Endometrium (tissue), 2 donors: ENCODE data around the gene GNB1L.

Experiments
- FAIRE-seq: peaks from 2 replicates; lab custom pipeline; 2012; peaks lifted over from hg19 to GRCh38; lab: Jason Lieb, UNC
- donor health status: control.
- donor health status: control.

GNB1L gene

GRCh38 chr22:19760951-19761724, 93.5 kb downstream of the GNB1L start:
- no peak for FAIRE-seq

DNA sequence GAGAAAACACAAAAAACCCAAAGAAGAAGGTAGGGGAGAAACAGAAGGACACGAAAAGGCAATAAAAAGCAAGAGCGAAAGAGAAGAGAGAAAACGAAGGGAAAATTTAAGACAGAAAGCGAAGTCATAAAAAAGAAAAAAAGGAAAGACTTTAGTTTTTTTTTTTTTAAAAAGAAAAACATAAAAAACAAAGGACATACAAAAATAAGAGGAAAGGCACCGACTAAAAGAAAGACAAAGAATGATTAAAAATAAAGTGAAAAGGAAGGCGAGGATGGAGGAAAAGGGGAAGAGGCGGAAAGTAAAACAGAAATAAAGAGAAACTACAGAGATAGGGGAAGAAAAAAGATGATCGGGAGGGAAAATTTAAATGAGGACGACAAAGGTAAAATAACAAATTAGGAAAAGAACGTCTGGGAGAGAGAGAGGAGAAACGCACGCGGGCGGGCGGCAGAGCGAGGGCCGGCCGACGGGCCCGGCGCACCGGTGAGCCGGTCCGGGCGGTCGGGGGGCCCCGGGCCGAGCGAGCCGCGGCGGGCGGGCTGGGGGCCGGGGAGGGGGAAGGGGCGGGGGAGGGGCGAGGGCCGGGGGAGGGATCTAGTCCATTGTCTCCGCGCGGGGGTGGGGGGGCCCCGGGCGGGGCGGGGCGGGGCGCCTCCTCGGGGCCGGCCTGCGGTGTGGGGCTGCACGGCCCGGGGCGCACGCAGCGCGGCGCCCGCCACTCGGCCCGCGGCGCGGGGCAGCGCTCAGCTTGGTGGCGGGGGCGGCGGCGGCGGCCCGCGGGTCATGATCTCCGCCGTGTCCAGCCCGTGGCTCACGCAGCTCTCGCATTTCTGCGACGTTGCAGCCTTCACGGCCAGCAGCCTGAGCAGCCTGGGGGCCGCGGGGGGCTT, 94.4 kb downstream of the GNB1L start, which contains the start of gene TBX1:
TBX1 (plus strand) TSS at position 721 of the 893 bp plus-strand sequence; CDS start at position 787, 66 bp downstream.
- FAIRE-seq: no peak

DNA sequence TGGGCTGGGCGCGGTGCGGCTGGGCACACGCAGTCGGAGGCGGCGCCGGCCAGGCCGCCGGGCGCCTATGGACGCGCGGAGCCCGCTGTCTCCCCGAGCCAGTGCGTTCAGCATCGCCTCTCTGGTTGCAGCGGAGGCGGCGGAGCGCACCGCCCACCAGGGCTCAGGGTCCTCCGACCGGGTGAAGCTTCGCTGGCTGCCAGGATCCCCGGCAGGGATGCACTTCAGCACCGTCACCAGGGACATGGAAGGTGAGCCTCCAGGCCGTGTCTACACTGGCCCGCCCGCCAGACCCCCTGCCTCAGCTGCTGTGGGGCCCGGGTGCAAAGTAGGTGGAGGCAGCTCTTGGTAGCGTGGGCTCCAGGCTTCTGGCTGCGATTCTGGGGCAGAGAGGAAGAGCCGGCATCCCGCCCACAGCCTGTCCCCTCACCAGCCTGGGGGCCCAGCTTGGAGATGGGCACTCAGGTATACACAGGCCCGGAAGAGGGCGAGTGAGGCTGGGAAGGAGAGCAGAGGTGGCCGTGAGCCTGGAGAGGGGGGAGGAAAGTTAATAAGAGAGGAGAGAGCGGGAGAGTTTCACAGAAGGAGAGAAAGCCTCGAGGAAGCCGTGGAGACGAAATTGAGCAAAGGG, 95.1 kb downstream of the GNB1L start:
- no peak for FAIRE-seq

DNA sequence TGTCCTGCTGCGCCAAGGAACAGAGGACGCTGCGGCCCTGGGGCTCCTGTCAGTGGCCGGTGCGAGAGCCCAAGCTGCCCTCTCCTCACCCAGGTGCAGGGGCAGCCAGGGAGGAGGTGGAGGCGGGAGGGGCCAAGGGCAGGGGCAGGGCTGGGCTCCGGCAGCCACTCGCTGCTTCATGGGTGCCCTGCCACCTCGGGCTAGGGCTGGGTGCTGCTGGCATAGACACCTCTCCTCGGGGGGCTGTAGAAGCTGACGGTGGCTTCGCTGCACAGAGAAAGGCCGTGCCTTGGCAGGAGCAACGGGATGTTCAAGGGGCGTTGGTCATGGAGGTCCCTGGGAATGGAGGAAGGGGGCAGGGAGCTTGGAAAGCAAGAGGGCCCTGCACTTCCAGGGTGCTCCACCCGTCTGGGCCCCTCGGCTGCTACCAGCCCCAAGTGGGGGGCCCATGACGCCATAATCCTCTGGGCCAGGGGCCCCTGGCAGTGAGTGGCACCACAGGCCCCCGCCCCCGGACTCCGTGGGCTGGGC, 95.7 kb downstream of the GNB1L start:
- FAIRE-seq: no peak

DNA sequence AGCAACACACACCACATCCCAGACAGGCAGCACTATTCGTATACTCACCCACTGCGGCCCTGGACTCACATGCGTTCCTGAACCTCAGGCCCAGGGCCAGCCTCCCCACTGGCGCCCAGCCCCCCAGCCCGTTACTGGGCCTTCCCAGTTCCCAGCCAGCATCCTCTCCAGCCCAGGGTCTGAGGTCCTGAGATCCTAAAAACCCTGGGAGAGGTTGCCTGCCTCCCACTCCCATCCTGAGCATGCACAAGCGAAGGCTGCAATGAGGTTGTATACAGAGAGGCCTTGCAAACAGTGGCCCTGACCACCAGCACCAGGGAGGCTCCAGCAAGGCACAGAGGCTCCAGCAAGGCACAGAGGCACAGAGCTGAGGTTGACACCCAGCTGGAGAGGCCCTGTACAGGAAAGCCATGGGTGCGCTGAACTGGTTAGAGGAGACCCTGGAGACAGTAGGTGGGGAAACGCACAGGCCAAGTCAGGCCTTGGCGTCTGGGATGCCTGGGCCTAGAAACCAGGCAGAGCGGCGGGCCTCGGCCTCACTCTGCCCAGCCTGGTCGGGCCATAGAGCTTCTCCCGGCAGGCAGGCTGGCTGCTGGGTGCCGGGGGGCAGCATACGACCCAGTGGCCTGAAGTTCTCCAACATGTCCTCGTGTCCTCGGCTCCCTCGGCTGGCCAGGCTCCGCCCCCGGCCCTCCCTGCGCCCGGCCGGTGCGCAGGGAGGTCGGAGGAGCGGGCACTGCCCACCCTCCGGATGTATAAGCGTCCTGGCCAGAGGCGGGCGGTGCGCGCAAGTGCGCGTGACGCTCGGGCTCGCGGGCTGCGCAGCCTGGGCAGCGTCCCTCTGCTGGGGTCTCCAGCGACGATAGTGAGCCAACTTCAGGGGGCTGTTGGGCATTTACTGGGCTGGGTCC, 96.4 kb downstream of the GNB1L start:
- no peak for FAIRE-seq

DNA sequence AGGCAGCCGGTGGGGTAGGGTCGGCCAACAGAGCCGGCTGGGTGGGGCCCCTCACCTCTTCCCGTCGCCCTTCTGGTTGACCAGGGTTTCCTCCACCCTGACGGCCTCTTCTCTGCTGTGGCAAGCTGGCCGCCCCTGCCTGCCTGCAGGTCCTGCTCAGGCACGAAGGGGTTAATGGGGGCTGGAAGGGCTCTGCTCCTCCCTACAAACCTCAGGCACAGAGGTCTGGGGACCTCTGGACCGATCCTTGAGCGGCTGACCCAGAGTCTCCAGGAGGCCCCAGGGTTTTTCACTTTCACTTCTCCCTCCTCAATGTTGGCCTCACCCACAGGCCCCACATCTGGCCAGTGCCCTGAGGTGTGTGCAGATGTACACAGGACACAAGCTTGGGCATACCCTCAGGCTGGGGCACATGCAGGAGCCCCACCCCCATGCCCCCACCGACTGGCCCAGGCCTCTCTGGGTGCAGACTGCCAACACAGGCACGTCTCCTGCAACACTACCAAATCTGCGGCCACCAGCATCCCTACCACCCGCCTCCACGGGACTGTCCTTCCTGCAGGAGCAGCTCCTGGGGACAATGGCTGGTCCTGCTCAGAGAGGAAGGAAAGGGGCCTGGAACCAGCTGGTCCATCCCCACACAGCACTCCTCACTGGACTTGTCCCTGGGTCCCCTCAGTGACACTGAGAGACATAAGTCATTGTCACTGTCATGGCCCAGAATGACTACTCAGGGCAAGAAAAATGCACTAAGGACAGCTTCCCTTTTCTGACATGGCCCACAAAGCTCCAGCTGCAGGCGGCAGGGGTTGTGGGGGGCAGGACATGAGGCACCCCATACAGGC, 97.3 kb downstream of the GNB1L start:
- no peak for FAIRE-seq

GRCh38 chr22:19756288-19757128, 98.2 kb downstream of the GNB1L start:
- no peak for FAIRE-seq

- no peak for FAIRE-seq
Observed at GRCh38 chr22:19755722-19756287, 98.9 kb downstream of the GNB1L start.

DNA sequence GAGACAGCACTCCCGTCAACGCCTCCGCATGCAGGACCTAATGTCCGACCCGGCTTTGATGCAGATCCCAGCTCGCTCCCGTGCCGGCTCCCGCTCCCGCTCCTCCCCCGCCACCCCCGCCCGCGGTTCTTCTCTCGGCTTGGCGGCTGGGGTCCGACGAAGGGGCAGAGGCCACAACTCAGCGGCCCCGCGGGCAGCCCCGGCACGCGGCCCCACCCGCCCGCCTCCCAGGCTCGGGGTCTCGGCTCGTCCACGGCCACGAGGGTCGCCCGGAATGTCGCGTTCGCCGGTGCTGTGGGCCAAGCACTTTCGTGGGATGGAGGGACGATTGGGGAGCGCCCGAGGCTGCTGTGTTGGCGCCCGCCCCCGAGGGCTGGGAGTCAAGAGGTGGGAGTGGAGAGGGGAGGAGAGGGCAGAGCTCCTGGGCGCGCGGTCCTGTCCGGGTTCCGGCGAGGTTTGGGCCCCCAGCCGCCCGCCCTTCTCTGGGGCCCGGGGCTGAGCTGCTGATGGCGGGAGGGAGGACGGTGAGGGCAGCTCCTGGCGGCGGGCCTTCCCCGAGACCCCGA, 99.4 kb downstream of the GNB1L start:
- FAIRE-seq: no peak

DNA sequence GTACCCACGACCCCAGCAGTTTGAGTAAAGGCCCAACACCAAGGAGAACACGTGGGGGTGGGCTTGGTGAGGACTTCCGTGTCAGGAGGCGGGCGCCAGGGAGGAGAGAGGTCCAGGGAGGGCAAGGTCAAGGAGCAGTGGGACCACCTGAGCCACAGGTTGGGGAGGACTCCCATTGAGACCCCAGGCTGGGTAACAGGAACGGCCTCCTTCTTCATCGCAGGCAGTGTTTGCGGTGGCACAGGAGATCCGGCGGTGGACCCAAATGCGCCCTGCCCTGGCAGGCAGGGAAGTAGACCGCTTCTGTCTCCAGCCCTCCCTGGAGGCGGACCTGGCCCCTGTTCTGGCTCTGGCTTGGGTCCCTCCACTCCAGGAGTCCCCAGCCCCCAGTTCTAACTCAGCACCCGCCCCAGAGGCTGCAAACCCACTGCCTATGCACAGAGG, 100.0 kb downstream of the GNB1L start:
- no peak for FAIRE-seq

- no peak for FAIRE-seq
Observed at GRCh38 chr22:19753996-19754700, 100.5 kb downstream of the GNB1L start.

GRCh38 chr22:19753090-19753842, 101.4 kb downstream of the GNB1L start:
- no peak for FAIRE-seq

GRCh38 chr22:19751497-19752245, 103.0 kb downstream of the GNB1L start:
- no peak for FAIRE-seq

DNA sequence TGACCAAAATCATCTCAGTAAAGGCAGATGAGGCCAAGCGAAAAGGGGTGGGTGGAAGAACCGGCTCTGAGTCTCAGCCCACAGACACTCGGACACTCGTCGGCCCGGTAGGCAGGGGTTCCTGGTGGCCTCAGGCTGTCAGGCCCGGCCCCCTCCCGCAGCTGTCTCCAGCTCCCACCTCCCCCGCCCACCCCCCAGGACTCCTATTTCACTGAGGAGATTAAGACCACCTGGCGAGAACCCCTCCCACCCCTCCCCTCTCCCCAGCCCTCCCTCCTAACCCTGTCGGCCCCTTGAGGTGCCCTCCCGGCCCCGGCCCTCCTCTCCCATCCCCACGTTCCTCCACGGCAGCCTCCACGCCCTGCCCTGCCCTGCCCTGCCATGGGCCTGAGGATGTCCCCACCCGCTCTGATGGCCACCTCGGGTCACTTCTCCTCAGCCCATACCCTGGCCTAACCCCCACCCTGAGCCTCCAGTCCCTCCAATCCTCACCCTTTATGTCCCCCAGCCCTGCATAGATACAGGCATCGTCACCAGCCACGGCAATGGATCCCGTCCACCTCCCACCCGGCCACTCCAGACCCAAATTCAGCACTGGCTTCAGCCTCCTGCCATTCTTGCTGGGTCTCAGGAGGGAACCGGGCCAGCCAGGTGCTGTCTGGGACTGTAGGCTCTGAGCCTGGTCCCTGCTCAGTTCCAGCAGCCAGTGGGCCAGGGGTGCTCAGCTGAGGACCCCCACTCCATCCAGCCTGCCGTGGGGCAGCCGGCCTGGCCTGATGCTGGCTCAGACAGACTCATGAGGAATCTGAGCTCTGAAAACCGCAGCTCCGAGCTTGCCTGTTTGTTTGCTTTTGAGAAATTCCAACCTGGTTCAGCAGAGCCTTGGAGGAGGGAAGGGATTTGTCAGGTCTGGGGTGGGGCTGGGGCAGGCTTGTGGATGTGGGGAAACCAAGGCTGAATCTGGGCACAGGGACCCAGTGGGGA, 103.9 kb downstream of the GNB1L start:
- FAIRE-seq: no peak

- no peak for FAIRE-seq
Observed at GRCh38 chr22:19749876-19750275, 104.8 kb downstream of the GNB1L start.
